ENCODE data around the gene MAPK11.
"Not testable (repeated sequence)": the region's sequence is repeated elsewhere in the genome, so short reads cannot be mapped to it uniquely, and the experiment has no call there.

Gene MAPK11

DNA sequence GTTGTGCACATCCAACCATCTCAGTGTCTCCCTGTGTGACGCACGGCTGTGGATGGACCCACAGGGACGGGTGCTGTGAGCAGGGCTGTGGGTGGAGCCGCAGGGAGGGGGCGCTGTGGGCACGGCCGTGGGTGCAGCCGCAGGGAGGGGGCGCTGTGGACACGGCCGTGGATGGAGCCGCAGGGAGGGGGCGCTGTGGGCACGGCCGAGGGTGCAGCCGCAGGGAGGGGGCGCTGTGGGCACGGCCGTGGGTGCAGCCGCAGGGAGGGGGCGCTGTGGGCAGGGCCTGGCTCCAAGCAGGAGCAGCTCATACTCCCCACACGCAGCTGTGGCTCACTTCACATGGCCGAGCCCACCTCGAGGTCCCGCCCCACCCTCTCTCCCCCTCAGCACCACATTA lies 6.0 kb upstream of the MAPK11 start:
- peak; percentile 66 for DNase-seq (ENCODE audit: low spot score)

DNA sequence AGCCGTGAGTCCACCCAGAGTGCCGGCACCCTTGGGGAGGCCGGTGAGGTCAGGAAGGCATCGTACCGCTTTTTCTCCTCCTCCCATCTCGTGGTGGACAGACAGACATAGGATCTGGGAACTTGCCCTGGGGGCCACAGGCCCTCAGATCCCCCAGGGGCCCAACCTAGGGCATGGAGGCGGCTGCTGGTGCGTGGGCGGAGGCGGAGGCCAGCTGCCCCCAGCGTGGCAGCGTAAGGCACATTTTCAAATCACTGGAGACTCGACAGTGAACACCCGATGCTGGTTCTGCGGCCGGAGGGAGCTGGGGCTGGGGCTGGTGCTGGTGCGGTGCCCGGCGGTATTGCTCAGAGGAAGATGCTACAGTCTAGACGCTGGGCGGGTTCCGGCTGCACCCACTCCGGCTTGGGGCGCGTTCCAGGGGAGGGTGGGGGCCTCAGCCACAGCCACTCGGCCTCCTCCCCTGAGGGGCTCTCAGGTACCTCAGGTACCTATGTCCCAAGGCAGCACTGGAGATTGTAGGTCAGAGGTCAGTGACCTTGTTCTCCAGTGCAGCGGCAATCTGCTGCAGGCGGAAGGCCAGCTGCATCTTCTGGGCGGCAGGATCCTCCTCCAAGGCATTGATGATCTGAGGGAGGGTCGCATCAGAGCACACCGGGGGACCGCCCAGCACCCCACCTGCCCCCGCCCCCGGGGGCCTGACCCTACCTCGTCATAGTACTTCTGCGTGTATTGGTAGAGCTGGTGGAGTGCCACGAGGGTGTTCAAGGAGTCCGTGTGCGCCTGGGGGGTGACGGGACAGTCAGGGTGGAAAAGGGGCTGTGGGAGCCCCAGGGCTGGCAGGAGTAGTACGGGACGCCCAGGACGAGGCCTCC lies 5.2 kb upstream of the MAPK11 start:
- no peak for DNase-seq (ENCODE audit: low spot score)

DNA sequence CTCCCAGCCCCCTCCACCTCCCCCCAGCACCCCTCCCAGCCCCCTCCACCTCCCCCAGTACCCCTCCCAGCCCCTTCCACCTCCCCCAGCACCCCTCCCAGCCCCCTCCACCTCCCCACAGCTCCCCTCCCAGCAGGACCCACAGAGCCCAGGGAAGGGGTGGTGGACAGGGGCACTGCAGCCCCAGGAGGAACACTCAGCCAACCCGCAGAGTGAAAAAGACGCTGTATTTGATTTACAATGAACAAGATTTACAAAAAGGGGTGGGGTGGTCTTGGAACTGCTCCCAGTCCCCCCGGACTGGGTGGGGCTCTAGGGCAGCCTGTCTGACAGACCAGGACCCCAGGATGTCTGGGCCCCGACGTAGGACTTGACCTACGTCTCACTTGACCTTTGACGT lies 4.6 kb upstream of the MAPK11 start:
- DNase-seq (ENCODE audit: low spot score): no peak

DNA sequence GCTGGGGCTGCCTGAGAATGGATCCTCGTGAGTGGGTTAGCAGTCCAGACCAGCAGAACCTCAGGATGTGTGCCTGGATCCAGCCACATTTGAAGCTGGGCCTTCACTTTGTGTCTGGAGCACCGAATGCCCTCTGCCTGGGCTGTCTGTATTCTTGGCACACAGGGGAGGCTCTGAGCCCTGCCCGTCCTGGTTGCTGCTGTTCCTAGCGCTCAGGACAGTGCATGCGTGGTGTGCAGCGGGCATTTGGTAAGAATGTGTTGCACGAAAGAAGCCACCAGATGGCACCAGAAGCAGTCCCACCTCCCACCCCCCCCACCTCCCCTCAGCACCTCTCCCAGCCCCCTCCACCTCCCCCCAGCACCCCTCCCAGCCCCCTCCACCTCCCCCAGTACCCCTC lies 4.1 kb upstream of the MAPK11 start:
- no peak for DNase-seq (ENCODE audit: low spot score)

DNA sequence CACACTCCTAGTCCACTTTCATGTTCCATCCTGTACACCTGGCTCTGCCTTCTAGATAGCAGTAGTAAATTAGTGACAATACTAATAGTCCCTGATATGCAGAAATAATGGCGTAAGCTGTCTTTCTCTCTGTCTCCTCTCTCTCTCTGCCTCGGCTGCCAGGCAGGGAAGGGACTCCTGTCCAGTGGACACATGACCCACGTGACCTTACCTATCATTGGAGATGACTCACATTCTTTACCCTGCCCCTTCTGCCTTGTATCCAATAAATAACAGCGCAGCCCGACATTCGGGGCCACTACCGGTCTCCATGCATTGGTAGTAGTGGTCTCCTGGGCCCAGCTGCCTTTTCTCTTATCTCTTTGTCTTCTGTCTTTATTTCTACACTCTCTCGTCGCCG lies 3.6 kb upstream of the MAPK11 start:
- DNase-seq (ENCODE audit: low spot score): not testable (repeated sequence)

DNA sequence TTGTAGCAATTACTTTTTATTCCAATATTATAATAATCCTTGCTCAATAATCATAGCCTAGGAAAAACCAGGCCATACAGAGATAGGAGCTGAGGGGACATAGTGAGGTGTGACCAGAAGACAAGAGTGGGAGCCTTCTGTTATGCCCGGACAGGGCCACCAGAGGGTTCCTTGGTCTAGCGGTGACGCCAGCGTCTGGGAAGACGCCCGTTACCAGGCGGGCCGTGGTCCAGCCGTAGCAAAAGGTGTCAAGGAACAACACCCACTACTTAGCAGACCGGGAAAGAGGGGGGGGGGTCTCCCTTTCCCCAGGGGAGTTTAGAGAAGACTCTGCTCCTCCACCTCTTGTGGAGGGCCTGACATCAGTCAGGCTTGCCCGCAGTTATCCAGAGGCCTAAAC lies 3.2 kb upstream of the MAPK11 start:
- not testable (repeated sequence) for DNase-seq (ENCODE audit: low spot score)

DNA sequence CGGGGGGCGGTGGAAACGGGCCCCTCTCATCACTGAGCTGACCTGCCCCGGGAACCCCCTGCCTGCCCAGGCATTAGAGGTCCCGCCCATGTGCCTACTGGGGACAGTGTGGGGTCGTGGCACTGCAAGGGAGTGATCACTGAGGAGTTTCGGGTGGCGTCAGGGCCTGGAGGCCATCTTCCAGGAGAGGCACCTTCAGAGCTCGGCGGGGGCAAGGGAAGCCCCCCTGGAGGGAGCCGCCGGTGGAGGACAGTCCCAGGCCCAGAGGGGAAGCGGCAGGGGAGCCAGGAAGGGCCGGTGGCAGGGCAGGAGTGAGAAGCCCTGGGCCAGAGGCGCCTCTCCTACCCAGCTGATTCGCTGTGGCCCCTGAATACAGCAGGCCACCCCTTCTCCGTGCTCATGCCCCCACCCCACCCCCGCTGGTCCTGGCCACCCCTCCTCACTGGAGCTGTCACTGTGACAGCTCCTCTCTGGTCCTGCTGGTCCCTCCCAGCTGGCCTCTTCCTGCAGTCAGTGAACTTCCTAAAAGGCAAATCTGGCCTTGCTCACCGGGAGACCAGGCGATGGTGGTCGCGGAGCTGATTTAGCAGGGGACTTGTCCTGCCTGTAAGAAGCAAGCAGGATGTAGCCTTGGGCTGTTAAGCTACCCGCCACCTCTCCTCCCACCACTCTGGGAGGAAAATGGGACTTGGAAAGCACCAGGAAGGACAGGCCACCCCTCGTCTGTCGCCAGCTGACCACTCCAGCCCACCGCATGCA lies 2.0 kb upstream of the MAPK11 start:
- no peak for DNase-seq (ENCODE audit: low spot score)

DNA sequence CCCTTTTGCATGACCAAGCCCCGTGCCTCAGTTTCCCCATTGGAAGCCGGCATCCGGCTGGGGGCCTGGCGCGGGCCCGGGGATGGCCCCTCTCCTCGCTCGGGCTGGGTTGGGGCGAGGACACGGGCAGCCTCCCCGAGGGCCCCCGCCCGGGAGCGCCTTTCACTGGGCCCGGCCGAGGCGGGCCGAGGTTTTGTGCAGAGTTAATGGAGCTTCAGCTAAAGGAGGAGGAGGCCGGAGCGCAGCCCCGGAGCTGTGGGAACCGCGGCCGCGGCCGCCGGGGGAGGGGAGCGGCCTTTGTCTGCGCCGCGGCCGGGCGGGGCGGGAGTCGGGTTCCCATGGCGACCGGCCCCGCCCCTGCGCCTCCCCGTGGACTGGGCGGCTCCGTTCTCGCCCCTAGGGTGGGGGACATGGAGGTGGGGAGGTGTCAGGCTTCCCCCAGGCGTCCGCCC lies 1.4 kb upstream of the MAPK11 start:
- DNase-seq (ENCODE audit: low spot score): peak; percentile 88

DNA sequence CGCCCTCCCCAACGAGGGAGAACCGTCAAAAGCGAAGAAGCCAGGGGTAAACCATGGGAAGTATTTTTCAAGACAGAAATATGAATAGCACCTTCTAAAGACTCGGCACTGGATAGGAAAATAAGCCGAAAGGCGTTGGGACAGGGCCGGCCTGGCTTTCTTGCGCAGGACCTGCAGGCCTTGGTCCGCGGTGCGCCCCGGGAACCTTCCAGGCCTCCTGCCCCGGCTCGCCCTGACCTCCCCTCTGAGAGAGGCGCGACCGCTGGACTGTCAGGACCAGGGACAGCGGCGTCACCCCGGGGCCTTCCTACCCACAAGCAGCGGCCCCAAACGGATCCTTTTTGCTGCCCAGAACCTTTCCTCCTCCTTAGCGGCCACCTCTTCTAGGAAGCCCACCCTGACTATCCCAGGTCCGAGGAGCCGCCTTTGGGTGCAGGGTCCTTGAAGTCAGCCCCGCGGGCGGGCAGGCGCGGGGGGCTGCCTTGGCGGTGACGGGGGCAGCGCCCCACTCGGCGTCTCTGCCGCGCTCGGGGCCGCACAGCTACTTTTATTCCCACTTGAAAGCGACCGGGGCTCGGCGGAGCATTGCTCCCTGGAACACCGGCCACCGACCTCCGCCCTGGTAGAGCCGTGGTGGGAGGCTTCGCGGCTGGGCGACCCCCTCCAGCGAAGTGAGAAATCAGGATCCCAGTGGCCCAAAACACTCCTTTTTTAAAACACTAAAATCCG lies 650 bp upstream of the MAPK11 start:
- peak; percentile 90 for DNase-seq (ENCODE audit: low spot score)

DNA sequence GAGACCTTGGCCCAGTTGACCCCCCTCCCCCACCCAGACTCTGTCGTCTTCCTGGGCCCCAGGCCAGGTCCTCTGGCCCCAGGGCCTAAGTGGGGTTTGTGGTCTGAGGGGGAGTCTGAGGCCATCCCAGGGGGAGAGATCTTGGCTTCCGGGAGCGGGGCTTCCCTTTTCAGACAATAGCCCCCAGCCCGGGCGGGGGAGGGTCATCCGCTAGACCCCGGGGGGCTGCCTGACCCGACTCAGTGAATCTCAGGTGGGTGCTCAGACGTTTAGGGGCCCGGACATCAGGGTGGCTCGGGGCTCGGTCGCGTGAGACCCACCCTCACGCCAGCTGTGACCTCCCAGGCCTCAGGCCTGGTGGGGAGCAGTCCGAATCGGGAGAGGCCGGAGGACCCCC lies 609 bp downstream of the MAPK11 start:
- DNase-seq (ENCODE audit: low spot score): no peak

DNA sequence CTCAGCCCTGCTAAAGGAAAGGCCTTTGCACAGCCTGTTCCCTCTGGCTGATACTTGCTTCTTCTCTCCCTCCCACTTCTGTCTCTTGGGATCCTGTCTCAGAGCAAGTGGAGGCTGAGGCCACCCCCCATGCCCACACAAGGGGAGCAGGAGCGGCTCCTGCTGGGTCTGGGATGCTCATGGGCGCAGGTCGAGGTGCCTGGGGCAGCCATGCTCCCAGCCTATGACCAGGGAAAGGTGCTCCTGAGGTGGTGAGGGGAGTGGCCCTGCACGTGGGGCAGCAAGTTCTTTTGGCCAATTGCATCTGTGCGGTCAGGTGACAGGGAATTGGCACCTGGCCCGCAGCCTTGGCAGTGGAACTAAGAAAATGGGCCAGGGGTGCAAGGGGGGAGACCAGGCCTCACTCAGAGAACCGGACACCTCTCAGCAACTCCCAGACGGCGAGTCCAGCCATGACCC lies 1.5 kb downstream of the MAPK11 start:
- DNase-seq (ENCODE audit: low spot score): no peak

DNA sequence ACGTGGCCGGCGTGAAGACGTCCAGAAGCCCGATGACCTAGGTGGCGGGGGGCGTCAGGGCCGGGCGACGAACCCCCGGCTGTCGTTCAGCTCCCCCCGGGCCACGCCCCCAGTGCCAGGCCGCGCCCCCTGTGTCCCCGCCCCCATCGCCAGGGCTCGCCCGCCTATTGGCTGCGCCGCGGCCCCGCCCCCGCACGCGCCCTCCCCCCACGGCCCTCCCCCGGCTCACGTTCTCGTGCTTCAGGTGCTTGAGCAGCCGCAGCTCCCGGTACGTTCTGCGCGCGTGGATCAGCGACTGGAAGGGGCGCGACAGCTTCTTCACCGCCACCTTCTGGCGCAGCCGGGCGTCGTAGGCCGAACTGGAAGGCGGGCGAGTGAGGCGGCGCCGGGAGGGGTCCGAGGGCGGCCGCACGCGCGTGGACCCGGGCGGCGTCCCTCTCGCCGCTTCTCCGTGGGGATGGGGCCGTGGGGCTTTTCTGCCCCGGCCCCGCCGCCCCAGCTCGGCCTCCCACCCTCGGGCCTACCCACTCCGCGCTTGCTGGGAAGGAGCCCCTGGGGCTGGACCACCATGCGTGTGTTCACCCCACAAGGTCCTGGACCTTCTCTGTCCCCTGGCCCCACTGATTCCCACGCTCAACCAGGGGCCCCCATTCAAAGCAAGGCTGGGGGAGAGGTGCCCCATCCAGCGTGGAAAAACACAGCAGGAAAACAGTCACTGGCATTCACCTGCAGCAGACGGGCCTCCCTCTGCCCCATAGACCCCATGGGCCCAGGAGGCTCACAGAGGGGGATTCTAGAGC lies 2.4 kb downstream of the MAPK11 start:
- no peak for DNase-seq (ENCODE audit: low spot score)

DNA sequence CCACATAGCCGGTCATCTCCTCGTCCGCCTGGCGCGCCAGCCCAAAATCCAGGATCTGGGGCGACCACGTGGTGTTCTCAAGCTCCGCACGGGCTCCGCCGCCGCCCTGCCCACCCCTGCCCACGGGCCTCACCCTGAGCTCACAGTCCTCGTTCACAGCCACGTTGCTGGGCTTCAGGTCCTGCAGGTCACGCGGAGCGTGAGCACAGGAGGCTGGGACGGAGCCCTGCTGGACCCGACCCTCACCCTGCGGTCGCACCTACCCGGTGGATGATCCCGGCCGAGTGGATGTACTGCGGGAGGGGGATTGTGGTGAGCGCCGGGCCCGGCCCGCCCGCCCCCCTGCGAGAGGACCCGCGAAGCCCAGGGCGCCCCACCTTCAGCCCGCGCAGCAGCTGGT lies 3.2 kb downstream of the MAPK11 start:
- DNase-seq (ENCODE audit: low spot score): no peak

DNA sequence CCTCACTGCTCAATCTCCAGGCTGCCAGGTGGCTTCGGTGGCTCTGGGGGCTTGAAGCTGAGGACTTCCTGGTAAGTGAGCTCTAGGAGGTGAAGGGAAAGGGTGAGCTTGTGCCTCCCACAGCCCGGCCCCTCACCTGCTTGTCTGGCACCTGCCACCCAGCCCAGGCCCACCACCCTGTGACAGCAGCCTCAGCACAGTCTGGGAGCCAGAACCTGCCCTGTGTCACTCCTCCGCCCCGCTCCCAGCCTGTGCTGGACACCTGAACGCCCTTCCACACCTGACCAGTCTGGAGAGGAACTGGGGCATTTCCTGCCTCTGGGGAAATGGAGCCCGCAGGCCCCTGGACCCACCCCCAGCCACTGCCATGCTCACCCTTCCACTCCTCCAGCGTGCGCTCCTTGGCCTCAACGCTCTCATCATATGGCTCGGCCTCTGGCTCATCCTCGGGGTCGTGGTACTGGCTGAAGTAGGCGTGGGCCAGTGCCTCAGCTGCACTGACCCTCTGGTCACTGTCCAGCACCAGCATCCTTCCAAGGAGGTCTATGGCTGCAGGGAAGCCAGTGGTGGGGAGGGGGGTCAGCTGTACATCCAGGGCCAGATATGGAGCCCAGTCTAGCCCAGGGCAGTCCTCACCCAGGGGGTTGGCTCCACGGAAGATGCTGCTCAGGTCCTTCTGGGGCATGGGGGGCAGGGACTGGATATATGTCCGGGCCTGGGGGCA lies 5.1 kb downstream of the MAPK11 start:
- no peak for DNase-seq (ENCODE audit: low spot score)

DNA sequence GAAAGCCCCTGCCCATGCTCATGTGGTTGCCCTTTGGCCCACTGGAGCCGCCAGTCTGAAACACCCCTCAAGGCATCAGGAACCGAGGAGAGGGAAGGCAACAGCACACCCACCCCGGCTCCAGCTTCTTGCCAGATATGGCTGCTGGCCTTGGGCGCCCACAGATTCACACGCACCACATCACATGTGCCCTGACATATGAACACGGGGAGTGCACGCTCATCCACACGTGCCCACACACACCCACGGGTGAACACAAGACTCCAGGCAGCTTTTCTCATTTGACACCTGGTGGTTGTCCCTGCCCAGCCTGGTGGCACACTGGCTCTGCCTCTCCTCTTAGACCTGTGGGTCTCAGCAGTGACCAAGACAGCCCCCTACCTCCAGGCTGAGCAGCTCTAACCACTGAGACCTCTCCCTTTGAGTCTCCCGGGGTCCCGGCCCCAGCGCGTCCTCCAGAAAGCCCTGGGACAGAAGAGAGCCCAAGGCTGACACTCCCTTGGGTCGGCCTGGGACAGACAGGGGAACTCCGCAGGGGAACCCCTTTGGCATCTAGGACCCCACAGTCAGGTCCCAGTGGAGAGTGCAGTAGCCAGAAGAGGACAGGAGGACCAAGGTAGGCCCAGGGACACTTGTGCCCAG lies 6.0 kb downstream of the MAPK11 start:
- no peak for DNase-seq (ENCODE audit: low spot score)

DNA sequence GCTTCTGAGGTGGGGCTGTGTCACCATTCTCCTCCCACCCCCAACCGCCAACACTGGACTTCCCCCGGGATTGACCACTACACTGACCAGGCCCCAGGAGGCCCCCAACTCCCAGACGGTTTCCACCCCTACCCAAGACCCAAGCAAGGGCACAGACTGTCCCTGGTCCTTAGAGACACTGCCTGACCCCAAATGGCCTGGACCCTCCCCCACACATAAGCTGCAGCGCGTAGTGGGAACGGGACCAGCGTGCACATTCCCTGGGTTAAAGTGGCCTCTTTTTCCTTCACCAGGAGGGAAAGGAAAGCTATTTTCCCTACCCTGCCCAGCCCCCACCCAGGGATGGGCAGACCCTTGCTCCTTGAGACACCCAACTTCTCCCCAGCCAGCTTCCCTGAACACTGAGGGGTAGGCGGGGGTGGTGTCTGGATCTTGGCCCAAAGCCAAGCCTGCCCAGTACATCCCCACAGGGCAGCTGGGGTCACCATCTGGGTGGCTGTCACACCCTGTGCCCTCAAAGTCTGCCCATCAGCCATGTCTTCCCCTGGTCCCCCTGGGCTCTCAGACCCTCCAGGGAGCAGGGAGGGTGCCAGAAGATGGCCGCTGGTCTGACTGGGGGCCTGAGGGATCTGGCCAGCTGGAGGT lies 7.1 kb downstream of the MAPK11 start:
- DNase-seq (ENCODE audit: low spot score): no peak

DNA sequence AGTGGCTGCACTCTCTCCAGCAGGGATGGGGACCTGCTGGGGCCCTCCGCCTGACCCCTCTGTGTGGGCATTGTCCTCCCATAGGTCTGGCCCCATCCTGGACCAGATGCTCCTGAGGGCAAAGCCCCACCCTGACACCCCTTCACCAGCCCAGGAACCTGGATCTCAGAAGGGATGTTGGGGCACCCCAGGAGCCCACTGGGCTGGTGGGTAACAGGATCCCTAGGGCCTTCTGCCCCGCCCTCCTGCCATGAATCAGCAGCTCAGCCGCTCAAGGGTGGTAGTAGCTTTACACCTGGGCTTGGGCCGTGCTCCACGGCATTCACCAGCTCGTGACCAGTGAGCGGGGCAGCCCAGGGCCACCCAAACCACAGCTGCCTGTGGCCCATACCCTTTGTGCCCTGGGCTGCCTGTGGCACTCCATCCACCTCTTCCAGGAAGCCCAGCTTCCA lies 7.7 kb downstream of the MAPK11 start:
- DNase-seq (ENCODE audit: low spot score): no peak

DNA sequence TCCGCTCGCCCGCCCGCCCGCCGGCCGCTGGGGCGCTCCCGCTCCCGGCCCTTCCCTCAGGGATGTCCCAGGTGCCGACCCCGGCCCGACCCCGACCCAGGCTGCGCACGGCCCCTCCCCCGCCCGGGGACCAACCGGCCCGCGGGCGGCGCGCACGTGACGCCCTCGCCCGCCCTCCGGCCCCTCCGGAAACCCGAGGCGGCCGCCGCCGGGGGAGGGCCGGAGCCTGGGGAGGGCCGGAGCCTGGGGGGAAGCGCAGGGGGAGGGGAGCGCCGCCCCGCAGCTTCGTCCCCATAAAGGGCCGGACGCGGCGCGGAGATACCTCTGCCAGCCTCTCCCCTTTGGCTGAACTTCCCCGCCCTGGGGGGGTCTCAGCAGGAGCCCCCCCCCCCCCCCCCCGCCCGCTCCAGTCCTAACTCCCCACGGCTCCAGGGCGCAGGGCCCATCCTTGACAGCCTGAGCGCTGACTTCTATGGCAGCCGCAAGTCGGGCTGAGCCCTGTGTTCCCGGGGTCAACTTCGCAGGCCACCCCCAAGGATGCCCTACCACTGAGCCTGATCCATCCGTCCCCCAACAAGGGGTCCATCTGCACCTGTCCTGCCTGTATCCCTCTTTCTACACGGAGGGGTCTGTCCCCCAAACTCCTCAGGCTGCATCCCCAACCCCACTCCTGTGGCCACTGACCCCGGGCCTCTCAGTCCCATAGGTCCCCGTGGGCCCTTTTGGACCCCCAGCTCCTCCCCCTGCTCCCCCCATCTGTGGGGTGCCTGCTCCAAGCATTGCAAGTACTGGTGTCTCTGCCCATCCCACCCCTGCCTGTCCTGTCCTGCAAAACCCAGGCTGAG lies 8.3 kb downstream of the MAPK11 start, which contains the start of gene MAPK12:
MAPK12 (minus strand) TSS at position 69 of the 845 bp plus-strand sequence. CDS start 174 bp downstream, outside the sequence.
- DNase-seq (ENCODE audit: low spot score): no peak
